Heart left ventricle (tissue), 13 donors: ENCODE data around the gene MTCH1.

Experiments used
- CTCF ChIP-seq, 12 donors: fragments of 200-600 bp; sonication (generic) in 4 of 12; IDR thresholded peaks; one replicate each; pipeline versions ENCODE4 v1.5.0 to v1.8.0; 2018 to 2022; ENCODE audit warnings: antibody characterized with exemption in 12 of 12, mild to moderate bottlenecking in 5 of 12
- POLR2A ChIP-seq, 2 donors: fragments of 450-650 bp; IDR thresholded peaks; one replicate each; pipeline ENCODE4 v1.6.1; 2017; ENCODE audit warnings: antibody characterized with exemption in 2 of 2, mild to moderate bottlenecking in 2 of 2, moderate library complexity in 2 of 2
- donor health status: ischemic (EF 13 %, LVEDD 7.1; RV severe dilation, severe dysfunction).
- donor health status: DM: no; HTN: yes; CAD: no.
- donor health status: DM: no; HTN: no; CAD: no.
- donor health status: ischemic (EF 25% LVEDD 6.9; RV normal size, moderate dysfunction).
- donor health status: ischemic (EF 25% LVEDD 5.7; RV mildly dilated, moderate dysfunction).
- donor health status: ischemic (EF 35%, LVEDD 5.7; RV mildly dilated, moderate dysfunction).
- donor health status: nonischemic (EF 11% LVEDD 7.7; RV severe dilation, severe dysfunction).
- donor health status: DM: yes; HTN: yes; CAD: no.
- donor health status: PGD.
- donor health status: ischemic (EF 29% LVEDD 5.4; RV normal size, mild dysfunction).
- donor health status: nonischemic (EF 23%, LVEDD 6.1; RV moderate dilation, normal function).

- TF ChIP-seq CTCF (IDR thresholded peaks at IDR 0.05) (no peak), POLR2A (IDR thresholded peaks at IDR 0.05) (no peak)
Observed at GRCh38 chr6:36962874-36963273, 23.1 kb downstream of the MTCH1 start.
